NCI-H510A (cell line): ENCODE results near the gene SSR3.

Experiments
- DNase-seq: peaks from one replicate; lab custom pipeline; 2025; lab: John Stamatoyannopoulos, UW

The SSR3 gene

DNA sequence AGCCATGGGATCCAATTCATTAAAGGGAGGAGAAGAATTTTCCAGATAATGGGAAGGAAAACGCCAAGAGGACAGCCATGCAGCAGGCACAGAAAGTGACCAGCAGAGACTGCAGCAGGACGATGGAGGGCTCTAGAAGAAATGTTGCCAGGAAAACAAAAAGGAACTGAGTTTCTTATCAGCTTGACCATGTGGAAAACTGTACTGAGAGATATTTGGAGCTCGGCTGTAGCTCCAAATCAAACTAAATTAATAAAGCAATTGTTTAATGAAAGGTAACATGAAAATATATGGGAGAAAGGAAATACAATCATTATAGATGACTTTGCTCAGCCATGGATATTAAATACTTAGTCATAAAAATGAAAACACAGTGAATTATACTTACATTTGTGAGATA lies 63.7 kb downstream of the SSR3 start:
- no peak for DNase-seq
